ENCODE measurements around the gene CHGA. TPM values are rescaled to one million over a fixed set of nuclear protein-coding genes. Genes with fewer than 3 reads are reported as not detected.
A peak's percentile ranks its signal among the peaks of the same experiment; 100 is the strongest.

Gene CHGA
- total RNA-seq, 1 donor, result not detected

GRCh38 chr14:92924247-92924646, 1.3 kb downstream of the CHGA start:
- TF ChIP-seq, protein P1, sequence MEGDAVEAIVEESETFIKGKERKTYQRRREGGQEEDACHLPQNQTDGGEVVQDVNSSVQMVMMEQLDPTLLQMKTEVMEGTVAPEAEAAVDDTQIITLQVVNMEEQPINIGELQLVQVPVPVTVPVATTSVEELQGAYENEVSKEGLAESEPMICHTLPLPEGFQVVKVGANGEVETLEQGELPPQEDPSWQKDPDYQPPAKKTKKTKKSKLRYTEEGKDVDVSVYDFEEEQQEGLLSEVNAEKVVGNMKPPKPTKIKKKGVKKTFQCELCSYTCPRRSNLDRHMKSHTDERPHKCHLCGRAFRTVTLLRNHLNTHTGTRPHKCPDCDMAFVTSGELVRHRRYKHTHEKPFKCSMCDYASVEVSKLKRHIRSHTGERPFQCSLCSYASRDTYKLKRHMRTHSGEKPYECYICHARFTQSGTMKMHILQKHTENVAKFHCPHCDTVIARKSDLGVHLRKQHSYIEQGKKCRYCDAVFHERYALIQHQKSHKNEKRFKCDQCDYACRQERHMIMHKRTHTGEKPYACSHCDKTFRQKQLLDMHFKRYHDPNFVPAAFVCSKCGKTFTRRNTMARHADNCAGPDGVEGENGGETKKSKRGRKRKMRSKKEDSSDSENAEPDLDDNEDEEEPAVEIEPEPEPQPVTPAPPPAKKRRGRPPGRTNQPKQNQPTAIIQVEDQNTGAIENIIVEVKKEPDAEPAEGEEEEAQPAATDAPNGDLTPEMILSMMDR (IDR thresholded peaks at IDR 0.05; ENCODE audit: extremely low read depth, low read depth, low read length), result no peak
- no peaks in the 10 kb centered on the region for H3K9me3 ChIP-seq (ENCODE audit: low read depth, low read length)
- no peaks in the 10 kb centered on the region for H4K20me1 ChIP-seq (ENCODE audit: insufficient read depth, low read length)
- no peak overlapping the region for H2AFZ ChIP-seq (ENCODE audit: low read length)
- H3K4me2 ChIP-seq (ENCODE audit: insufficient read depth, low read length), result no peak overlapping the region
- peaks cover 32% of the 10 kb centered on the region for H3K27me3 ChIP-seq (ENCODE audit: insufficient read depth, low read length)
- H3K79me2 ChIP-seq (ENCODE audit: insufficient read depth, low read length), result no peaks in the 10 kb centered on the region
- peak; percentile 57 for DNase-seq (ENCODE audit: insufficient read length, low spot score, missing footprints)
- H3K27ac ChIP-seq (ENCODE audit: low read depth, low read length), result no peak overlapping the region
- H3K4me1 ChIP-seq (ENCODE audit: insufficient read depth, low read length), result no peaks in the 10 kb centered on the region
- H3K4me3 ChIP-seq (ENCODE audit: insufficient read depth, low read length), result no peak overlapping the region
- H3K36me3 ChIP-seq (ENCODE audit: insufficient read depth, low read length), result no peaks in the 10 kb centered on the region

GRCh38 chr14:92925446-92925845, 2.5 kb downstream of the CHGA start:
- Histone ChIP-seq H3K4me1 (ENCODE audit: insufficient read depth, low read length) (no peaks in the 10 kb centered on the region), H3K4me2 (ENCODE audit: insufficient read depth, low read length) (no peak overlapping the region), H3K27ac (ENCODE audit: low read depth, low read length) (no peak overlapping the region), H3K79me2 (ENCODE audit: insufficient read depth, low read length) (no peaks in the 10 kb centered on the region), H3K4me3 (ENCODE audit: insufficient read depth, low read length) (no peak overlapping the region), H3K9me3 (ENCODE audit: low read depth, low read length) (no peaks in the 10 kb centered on the region), H2AFZ (ENCODE audit: low read length) (no peak overlapping the region), H3K36me3 (ENCODE audit: insufficient read depth, low read length) (no peaks in the 10 kb centered on the region), H3K27me3 (ENCODE audit: insufficient read depth, low read length) (peaks cover 32% of the 10 kb centered on the region), H4K20me1 (ENCODE audit: insufficient read depth, low read length) (peaks cover 1% of the 10 kb centered on the region)
- TF ChIP-seq, protein P1 (IDR thresholded peaks at IDR 0.05; ENCODE audit: extremely low read depth, low read depth, low read length), result no peak
- peak; percentile 80 for DNase-seq (ENCODE audit: insufficient read length, low spot score, missing footprints)

DNA sequence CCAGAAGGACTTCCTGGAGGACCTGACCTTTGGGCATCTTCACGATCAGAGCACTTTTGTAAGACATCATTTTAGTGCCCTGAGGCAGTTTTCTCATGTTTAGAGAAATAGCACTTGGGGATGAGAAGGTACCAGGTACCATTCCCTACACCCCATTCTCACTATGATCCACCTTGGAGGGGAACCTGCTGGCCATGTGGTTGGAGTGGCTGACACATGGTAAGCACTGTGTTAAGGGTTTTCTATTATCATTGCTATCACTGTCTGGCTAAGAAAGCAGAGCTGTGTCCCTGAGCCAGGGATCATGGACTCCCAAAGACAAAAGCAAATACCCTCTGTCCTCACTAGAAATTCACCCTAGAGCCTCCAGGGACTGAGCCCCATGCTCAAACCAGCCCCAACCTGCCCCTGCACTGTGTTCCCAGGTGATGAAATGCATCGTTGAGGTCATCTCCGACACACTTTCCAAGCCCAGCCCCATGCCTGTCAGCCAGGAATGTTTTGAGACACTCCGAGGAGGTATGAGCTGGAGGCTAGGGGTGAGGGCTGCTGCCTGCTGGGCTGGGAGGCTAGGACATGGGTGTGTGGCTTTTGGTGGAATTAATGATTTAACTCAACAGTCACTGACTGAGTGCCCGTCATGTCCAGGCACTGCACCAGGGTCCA, 3.4 kb downstream of the CHGA start:
- no peak for DNase-seq (ENCODE audit: insufficient read length, low spot score, missing footprints)
- Histone ChIP-seq H3K27ac (ENCODE audit: low read depth, low read length) (no peak overlapping the region), H3K27me3 (ENCODE audit: insufficient read depth, low read length) (peaks cover 32% of the 10 kb centered on the region), H3K4me3 (ENCODE audit: insufficient read depth, low read length) (no peak overlapping the region), H2AFZ (ENCODE audit: low read length) (no peak overlapping the region), H4K20me1 (ENCODE audit: insufficient read depth, low read length) (peaks cover 2% of the 10 kb centered on the region), H3K79me2 (ENCODE audit: insufficient read depth, low read length) (no peaks in the 10 kb centered on the region), H3K4me2 (ENCODE audit: insufficient read depth, low read length) (no peak overlapping the region), H3K4me1 (ENCODE audit: insufficient read depth, low read length) (peaks cover 3% of the 10 kb centered on the region), H3K9me3 (ENCODE audit: low read depth, low read length) (no peaks in the 10 kb centered on the region), H3K36me3 (ENCODE audit: insufficient read depth, low read length) (no peaks in the 10 kb centered on the region)
- TF ChIP-seq, protein P1 (IDR thresholded peaks at IDR 0.05; ENCODE audit: extremely low read depth, low read depth, low read length), result no peak

GRCh38 chr14:92926931-92927330, 4.0 kb downstream of the CHGA start:
- H3K4me3 ChIP-seq (ENCODE audit: insufficient read depth, low read length), result no peak overlapping the region
- H3K4me1 ChIP-seq (ENCODE audit: insufficient read depth, low read length), result peaks cover 3% of the 10 kb centered on the region
- no peak overlapping the region for H3K27ac ChIP-seq (ENCODE audit: low read depth, low read length)
- no peaks in the 10 kb centered on the region for H3K79me2 ChIP-seq (ENCODE audit: insufficient read depth, low read length)
- H2AFZ ChIP-seq (ENCODE audit: low read length), result no peak overlapping the region
- H3K4me2 ChIP-seq (ENCODE audit: insufficient read depth, low read length), result no peak overlapping the region
- peaks cover 2% of the 10 kb centered on the region for H4K20me1 ChIP-seq (ENCODE audit: insufficient read depth, low read length)
- DNase-seq (ENCODE audit: insufficient read length, low spot score, missing footprints), result peak; percentile 90
- TF ChIP-seq, protein P1 (IDR thresholded peaks at IDR 0.05; ENCODE audit: extremely low read depth, low read depth, low read length), result no peak
- no peaks in the 10 kb centered on the region for H3K9me3 ChIP-seq (ENCODE audit: low read depth, low read length)
- H3K27me3 ChIP-seq (ENCODE audit: insufficient read depth, low read length), result peaks cover 29% of the 10 kb centered on the region
- H3K36me3 ChIP-seq (ENCODE audit: insufficient read depth, low read length), result no peaks in the 10 kb centered on the region

Measured in osteoblast (primary cell).